ENCODE measurements around the gene LYST.

- TF ChIP-seq CTCF (conservative IDR thresholded peaks at IDR 0.05; ENCODE audit: low read length), result no peak
- no peak for TF ChIP-seq EZH2phosphoT487 (IDR thresholded peaks at IDR 0.05; ENCODE audit: borderline replicate concordance, low read depth, low read length)
These were observed 136.7 kb downstream of the LYST start for GRCh38 chr1:235730007-235730406.

Data from OCI-LY7 (cell line).